Right lobe of liver (tissue), 6 donors: ENCODE measurements around the gene IFIT5. TPM values are rescaled to one million over a fixed set of nuclear protein-coding genes. Genes with fewer than 3 reads are reported as not detected.

Experiments used
- ATAC-seq, 4 donors: fragments of 200-7000 bp; cut with Tn5 transposase; one replicate each; pipeline ENCODE4 v1.9.1; 2020; ENCODE audit warnings: mild to moderate bottlenecking in 4 of 4, moderate library complexity in 4 of 4
- DNase-seq, 3 donors: peaks; one replicate each; pipeline ENCODE4 v3.0.0-alpha.2; 2020
- H3K27ac ChIP-seq, 3 donors: fragments of 200-600 bp; one replicate each; pipeline ENCODE4 v1.8.0; 2022
- H3K27me3 ChIP-seq, 2 donors: fragments of 200-600 bp; one replicate each; pipeline ENCODE4 v1.8.0; 2022
- H3K36me3 ChIP-seq, 4 donors: fragments of 200-600 bp; sonication (generic) in 1 of 4; one replicate each; pipeline versions ENCODE4 v1.5.1 to v1.8.0; 2017 to 2022; ENCODE audit warnings: control low read depth in 1 of 4
- H3K4me1 ChIP-seq, 4 donors: fragments of 200-600 bp; sonication (generic) in 1 of 4; one replicate each; pipeline versions ENCODE4 v1.5.1 to v1.8.0; 2017 to 2022; ENCODE audit warnings: control low read depth in 1 of 4
- H3K4me3 ChIP-seq, 3 donors: fragments of 200-600 bp; one replicate each; pipeline ENCODE4 v1.8.0; 2022
- H3K9me3 ChIP-seq, 4 donors: fragments of 200-600 bp; sonication (generic) in 1 of 4; one replicate each; pipeline versions ENCODE4 v1.5.1 to v1.8.0; 2017 to 2022; ENCODE audit warnings: control low read depth in 1 of 4
- POLR2A ChIP-seq: fragments of 450-650 bp; IDR thresholded peaks from one replicate; pipeline ENCODE4 v1.6.1; 2017; ENCODE audit warnings: antibody characterized with exemption, mild to moderate bottlenecking
- WGBS: methylation state at CpG from one replicate; pipeline ENCODE4 v1.1.6; 2018; ENCODE audit warnings: low coverage, low lambda C conversion rate; ENCODE audit not compliant: insufficient coverage; ENCODE audit errors: missing lambda C conversion rate; 5-methylcytosine and 5-hydroxymethylcytosine counted together
- intact Hi-C, 2 donors: fragments of 100-400 bp; cut with DNase I; formaldehyde crosslinking; loops; one replicate each; pipeline versions ENCODE4 v1.11.2 to v1.14.1; 2022
- total RNA-seq, 6 experiments: library from RNA; depleted of rRNA in 2 of 6; stranded (reverse); fragments of >200 nt in 2 of 6; fragmentation: NEBNext Ultra II Directional in 3 of 6; extraction: Animal tissue kit (Norgen Biotek cat#: 25700) in 3 of 6; gene quantifications; one replicate each; pipeline versions ENCODE4 v1.1.0 to v1.2.4, GENCODE V29; 2016 to 2023
- TF ChIP-seq, protein P1 (sequence below), 4 donors: fragments of 200-600 bp in 3 of 4; fragments of 450-650 bp in 1 of 4; IDR thresholded peaks; one replicate each; pipeline versions ENCODE4 v1.5.1 to v1.8.0; 2016 to 2022; ENCODE audit warnings: antibody characterized with exemption in 4 of 4, mild to moderate bottlenecking in 2 of 4
- donor health status: DM: no; HTN: yes; CAD: no.
- donor health status: DM: no; HTN: no; CAD: no.
- donor health status: DM: no; HTN: no; CAD: no.
- donor health status: DM: no; HTN: yes; CAD: no.
- donor health status: DM: no; HTN: yes; CAD: no.

IFIT5 gene
- total RNA-seq, 6 experiments from 2014 or later = 4.4 to 11.2 (median 8.3) TPM

DNA sequence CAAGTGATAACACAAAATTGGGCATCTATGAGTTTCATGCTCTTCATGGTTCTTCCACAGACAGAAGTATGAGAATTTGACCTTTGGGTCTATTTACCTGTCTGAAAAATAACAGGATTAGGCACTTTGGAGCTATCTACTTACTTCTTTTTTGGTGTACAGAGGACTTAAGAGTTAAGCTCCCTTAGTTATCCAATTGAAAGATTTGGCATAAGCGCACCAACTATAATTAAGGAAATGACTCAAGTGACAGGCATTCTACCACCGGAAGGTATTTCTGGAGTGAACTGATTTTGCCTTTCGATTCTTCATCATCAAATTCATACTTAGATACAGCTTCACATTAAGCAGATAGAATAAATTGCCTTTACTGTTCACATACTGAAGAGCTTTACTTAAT lies 43.9 kb downstream of the IFIT5 start:
- no peak overlapping the region for H3K27ac ChIP-seq
- H3K9me3 ChIP-seq = no peaks in the 10 kb centered on the region
- H3K36me3 ChIP-seq = no peaks in the 10 kb centered on the region
- TF ChIP-seq, protein P1, sequence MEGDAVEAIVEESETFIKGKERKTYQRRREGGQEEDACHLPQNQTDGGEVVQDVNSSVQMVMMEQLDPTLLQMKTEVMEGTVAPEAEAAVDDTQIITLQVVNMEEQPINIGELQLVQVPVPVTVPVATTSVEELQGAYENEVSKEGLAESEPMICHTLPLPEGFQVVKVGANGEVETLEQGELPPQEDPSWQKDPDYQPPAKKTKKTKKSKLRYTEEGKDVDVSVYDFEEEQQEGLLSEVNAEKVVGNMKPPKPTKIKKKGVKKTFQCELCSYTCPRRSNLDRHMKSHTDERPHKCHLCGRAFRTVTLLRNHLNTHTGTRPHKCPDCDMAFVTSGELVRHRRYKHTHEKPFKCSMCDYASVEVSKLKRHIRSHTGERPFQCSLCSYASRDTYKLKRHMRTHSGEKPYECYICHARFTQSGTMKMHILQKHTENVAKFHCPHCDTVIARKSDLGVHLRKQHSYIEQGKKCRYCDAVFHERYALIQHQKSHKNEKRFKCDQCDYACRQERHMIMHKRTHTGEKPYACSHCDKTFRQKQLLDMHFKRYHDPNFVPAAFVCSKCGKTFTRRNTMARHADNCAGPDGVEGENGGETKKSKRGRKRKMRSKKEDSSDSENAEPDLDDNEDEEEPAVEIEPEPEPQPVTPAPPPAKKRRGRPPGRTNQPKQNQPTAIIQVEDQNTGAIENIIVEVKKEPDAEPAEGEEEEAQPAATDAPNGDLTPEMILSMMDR (IDR thresholded peaks at IDR 0.05) = no peak
- no peak for TF ChIP-seq POLR2A
- intact Hi-C loops = no loop called here
- no peaks in the 10 kb centered on the region for H3K4me1 ChIP-seq
- H3K27me3 ChIP-seq = no peaks in the 10 kb centered on the region
- WGBS = 67% methylated on average over 3 of the region's 3 CpGs
- peak in 1 of 4 donors; percentile 20 for ATAC-seq
- DNase-seq = no peak
- no peak overlapping the region for H3K4me3 ChIP-seq

DNA sequence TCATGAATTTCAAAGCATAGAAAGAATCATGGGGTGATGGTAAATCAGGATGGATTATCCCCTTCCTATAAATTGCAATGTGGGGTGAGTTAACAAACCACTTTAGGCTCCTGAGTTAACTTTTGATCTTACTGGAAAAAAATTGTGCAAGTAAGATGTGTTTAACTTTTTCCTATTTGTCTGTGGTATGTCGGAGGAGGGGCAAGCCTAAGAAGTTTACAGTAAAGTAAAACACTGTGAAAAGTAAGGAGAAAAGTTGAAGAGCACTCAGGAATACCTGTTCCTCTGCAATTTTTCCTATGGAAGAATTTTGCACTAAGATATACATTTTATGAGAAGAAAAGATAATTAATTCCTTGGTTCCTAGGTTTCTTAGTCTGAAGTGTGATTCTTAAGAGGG lies 44.4 kb downstream of the IFIT5 start:
- Histone ChIP-seq H3K27ac (no peak overlapping the region), H3K27me3 (no peaks in the 10 kb centered on the region), H3K4me3 (no peak overlapping the region), H3K4me1 (no peaks in the 10 kb centered on the region), H3K36me3 (no peaks in the 10 kb centered on the region), H3K9me3 (no peaks in the 10 kb centered on the region)
- ATAC-seq = peak in 1 of 4 donors; percentile 57
- WGBS = 89% methylated on average over 1 of the region's 1 CpG
- TF ChIP-seq, protein P1 (IDR thresholded peaks at IDR 0.05) = no peak
- TF ChIP-seq POLR2A = no peak
- intact Hi-C loops = no loop called here
- DNase-seq = no peak

DNA sequence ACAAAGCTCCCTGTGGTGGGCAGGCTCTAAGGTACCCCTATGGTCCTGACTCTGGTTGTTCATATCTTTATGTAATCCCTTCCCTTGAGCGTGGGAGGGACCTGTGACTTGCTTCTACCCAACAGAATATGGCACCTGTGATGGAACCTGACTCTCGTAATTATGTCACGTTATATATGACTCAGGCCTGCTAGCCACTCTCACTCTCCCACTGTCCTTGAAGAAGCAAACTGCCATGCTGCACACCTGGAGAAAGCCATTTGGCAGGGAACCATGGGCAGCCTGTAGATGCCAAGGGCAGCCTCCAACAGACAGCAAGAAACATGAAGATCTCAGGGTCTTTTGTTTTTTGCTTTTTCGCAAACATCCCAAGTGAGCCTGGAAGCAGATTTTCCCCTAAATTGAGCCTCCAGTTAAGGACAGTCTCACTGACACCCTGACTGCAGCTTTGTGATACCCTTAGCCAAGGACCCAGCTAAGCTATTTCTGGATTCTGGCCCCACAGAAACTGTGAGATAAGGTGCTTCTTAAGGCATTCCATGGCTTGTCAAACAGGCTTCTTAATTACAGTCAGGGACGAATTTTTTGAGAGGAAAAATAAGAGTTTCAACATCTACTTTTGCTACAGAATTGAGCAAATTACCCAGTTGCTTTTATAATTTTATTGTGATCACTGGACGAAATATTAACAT lies 49.6 kb downstream of the IFIT5 start:
- intact Hi-C loops = loop anchor here in 1 of 2 donors (10.0 kb wide), 1 partner anchor 91 kb away; no protein-coding TSS in a partner anchor

DNA sequence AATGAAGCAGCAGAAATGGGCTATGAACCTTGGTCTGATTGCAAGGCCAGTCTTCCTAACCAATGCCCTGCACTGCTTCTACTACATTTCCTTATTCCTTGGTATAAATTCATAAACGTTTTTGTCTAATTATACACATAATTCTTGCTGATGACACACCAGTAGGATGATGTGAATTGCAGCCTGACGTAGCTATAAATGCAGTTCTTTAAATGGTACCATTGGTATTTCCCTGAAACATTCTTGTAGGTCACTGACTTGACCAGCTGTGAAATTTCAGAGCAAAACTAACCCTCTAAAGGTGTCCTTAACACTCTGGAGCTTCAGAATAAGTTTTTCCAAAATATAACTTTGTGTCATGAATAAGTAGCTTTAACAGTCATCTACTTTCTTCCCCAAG lies 50.8 kb downstream of the IFIT5 start:
- WGBS = 36% methylated on average over 2 of the region's 2 CpGs
- ATAC-seq (no peak), DNase-seq (no peak)
- no peaks in the 10 kb centered on the region for H3K27me3 ChIP-seq
- no peak overlapping the region for H3K27ac ChIP-seq
- peaks cover 0 to 12% (median 2%) of the 10 kb centered on the region in 4 donors for H3K4me1 ChIP-seq
- H3K9me3 ChIP-seq = no peaks in the 10 kb centered on the region
- no peaks in the 10 kb centered on the region for H3K36me3 ChIP-seq
- TF ChIP-seq POLR2A = no peak
- TF ChIP-seq, protein P1 (IDR thresholded peaks at IDR 0.05) = no peak
- H3K4me3 ChIP-seq = no peak overlapping the region
- intact Hi-C loops = loop anchor here in 1 of 2 donors (10.0 kb wide), 1 partner anchor 90 kb away; no protein-coding TSS in a partner anchor

More for the DNA sequence above, 49.6 kb downstream of the IFIT5 start:
- H3K4me1 ChIP-seq = peaks cover 0 to 12% (median 2%) of the 10 kb centered on the region in 4 donors
- WGBS = 82% methylated on average over 5 of the region's 6 CpGs
- no peaks in the 10 kb centered on the region for H3K9me3 ChIP-seq
- no peak overlapping the region for H3K27ac ChIP-seq
- no peaks in the 10 kb centered on the region for H3K27me3 ChIP-seq
- H3K36me3 ChIP-seq = no peaks in the 10 kb centered on the region
- TF ChIP-seq, protein P1 (IDR thresholded peaks at IDR 0.05) = no peak
- no peak for TF ChIP-seq POLR2A
- ATAC-seq = no peak
- no peak for DNase-seq
- H3K4me3 ChIP-seq = no peak overlapping the region
